ENCODE data around the gene CNTNAP2. TPM values are rescaled to one million over a fixed set of nuclear protein-coding genes. Genes with fewer than 3 reads are reported as not detected.

Gene CNTNAP2
- total and polyA plus RNA-seq, 12 donors, result 0.07 to 0.77 (median 0.24) TPM

DNA sequence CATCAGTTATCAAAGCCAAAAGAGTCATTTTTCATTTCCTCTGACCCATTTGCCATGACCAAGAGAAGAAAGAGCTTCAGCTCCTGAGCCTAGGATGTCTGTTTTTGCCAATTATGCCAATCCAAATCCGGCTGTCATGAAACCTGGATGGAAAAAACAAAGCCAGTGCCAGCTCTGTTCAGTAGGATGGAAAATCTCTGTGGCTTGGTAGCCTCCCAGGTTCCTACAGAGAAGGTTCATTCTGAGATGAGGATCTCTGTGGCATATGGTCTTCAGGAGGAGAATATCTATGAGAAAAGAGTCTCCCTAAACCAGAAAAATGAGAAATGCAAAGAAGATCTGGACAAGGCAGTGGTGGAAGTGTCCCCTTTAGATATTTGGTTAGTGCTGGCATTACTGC lies 475.4 kb downstream of the CNTNAP2 start:
- Histone ChIP-seq H3K4me1 (no peaks in the 10 kb centered on the region), H3K27ac (no peak overlapping the region), H3K4me3 (no peak overlapping the region), H3K36me3 (no peaks in the 10 kb centered on the region), H3K27me3 (no peaks in the 10 kb centered on the region), H3K9me3 (peaks cover 0 to 3% (median 0%) of the 10 kb centered on the region in 11 donors)
- intact Hi-C loops (cut with DNase I), result loop anchor here in 1 of 10 donors (10.0 kb wide), 1 partner anchor 63 kb away; no protein-coding TSS in a partner anchor
- ATAC-seq (no peak), DNase-seq (no peak)
- TF ChIP-seq CTCF (IDR thresholded peaks at IDR 0.05), result no peak
- 53 to 68% methylated on average over 1 of the region's 1 CpG for WGBS, 2 donors

DNA sequence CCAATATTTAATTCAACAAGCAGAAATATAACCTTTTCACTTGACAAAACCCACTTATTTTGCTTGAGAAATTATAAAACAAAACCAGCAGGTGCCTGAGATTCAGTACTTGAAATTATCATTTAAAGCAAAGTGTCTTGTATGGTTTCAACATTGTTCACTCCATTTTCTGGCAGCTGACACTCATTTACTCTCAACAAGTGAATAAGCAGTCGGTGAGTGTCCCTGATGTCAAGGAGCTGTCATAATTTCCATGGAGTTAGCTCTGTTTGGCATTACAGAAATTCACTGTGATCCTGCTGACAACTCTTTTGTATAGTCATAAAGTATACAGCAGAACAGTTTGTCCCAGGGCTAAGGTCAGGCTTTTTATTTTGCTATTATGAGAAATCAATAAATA lies 490.0 kb downstream of the CNTNAP2 start:
- intact Hi-C loops (cut with DNase I), result no loop called here
- 40 to 50% methylated on average over 1 of the region's 1 CpG for WGBS, 2 donors

DNA sequence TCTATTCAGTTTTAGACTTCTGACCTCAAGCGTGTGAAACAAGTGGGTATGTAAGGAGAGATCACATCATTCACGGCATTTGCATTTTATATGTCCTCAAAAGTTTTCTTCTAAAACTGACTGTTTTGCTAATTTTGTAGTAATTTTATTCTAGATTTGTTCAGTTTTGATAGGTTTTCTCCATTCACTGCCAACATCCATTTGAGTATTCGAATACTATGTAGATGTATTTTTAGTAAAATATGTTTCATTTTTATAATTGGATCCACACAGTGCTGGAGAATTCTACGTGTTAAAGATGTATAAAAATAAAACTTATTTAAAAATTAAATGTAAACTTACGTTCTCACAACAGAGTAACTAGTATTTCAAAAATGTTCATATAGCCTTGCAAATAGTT lies 503.0 kb downstream of the CNTNAP2 start:
- WGBS, 2 donors, result 66 to 69% methylated on average over 5 of the region's 5 CpGs
- intact Hi-C loops (cut with DNase I), result no loop called here
- no peak for DNase-seq

More for the DNA sequence above, 490.0 kb downstream of the CNTNAP2 start:
- ATAC-seq (no peak), DNase-seq (no peak)
- no peak for TF ChIP-seq CTCF (IDR thresholded peaks at IDR 0.05)
- H3K27me3 ChIP-seq, result no peaks in the 10 kb centered on the region
- no peak overlapping the region for H3K4me3 ChIP-seq
- H3K36me3 ChIP-seq, result no peaks in the 10 kb centered on the region
- peaks cover 0 to 15% (median 0%) of the 10 kb centered on the region in 11 donors for H3K9me3 ChIP-seq
- no peaks in the 10 kb centered on the region for H3K4me1 ChIP-seq
- no peak overlapping the region for H3K27ac ChIP-seq

DNA sequence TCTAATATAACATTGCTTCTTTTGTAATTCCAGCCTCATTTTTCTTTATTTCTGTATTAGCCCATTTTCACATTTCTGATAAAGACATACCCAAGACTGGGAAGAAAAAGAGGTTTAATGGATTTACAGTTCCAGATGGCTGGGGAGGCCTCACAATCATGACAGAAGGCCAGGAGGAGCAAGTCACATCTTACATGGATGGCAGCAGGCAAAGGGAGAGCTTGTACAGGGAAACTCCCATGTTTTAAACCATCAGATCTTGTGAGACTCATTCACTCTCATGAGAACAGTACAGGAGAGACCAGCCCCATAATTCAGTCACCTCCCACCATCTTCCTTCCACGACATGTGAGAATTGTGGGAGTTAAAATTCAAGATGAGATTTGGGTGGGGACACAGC lies 510.3 kb downstream of the CNTNAP2 start:
- intact Hi-C loops (cut with DNase I), result no loop called here
- Histone ChIP-seq H3K27ac (no peak overlapping the region), H3K9me3 (peaks cover 0 to 15% (median 0%) of the 10 kb centered on the region in 11 donors), H3K4me1 (no peaks in the 10 kb centered on the region), H3K27me3 (no peaks in the 10 kb centered on the region), H3K4me3 (no peak overlapping the region), H3K36me3 (no peaks in the 10 kb centered on the region)
- no peak for TF ChIP-seq CTCF (IDR thresholded peaks at IDR 0.05)
- WGBS, 2 donors, result 41 to 57% methylated on average over 1 of the region's 1 CpG
- DNase-seq, result no peak
- no peak for ATAC-seq

More for the DNA sequence above, 503.0 kb downstream of the CNTNAP2 start:
- TF ChIP-seq CTCF (IDR thresholded peaks at IDR 0.05), result no peak
- no peaks in the 10 kb centered on the region for H3K27me3 ChIP-seq
- no peaks in the 10 kb centered on the region for H3K4me1 ChIP-seq
- no peak overlapping the region for H3K27ac ChIP-seq
- no peak overlapping the region for H3K4me3 ChIP-seq
- H3K9me3 ChIP-seq, result peaks cover 0 to 4% (median 0%) of the 10 kb centered on the region in 11 donors
- H3K36me3 ChIP-seq, result no peaks in the 10 kb centered on the region
- no peak for ATAC-seq

Measured in heart right ventricle (tissue), 16 donors.